Middle frontal gyrus (tissue), 1 donor: ENCODE measurements around the gene BABAM1.
"Not testable (repeated sequence)": the region's sequence is repeated elsewhere in the genome, so short reads cannot be mapped to it uniquely, and the experiment has no call there.

Experiments used
- DNase-seq: peaks from one replicate; pipeline ENCODE4 v3.0.0-alpha.2; 2015; ENCODE audit warnings: low spot score; ENCODE audit errors: extremely low spot score

The BABAM1 gene

DNA sequence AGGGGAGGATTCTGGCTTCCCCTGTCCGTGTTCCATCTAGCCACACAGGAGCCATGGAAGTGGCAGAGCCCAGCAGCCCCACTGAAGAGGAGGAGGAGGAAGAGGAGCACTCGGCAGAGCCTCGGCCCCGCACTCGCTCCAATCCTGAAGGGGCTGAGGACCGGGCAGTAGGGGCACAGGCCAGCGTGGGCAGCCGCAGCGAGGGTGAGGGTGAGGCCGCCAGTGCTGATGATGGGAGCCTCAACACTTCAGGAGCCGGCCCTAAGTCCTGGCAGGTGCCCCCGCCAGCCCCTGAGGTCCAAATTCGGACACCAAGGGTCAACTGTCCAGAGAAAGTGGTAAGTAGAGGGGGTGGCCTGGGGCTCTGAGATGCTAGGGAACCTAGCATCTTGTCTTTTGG is 1.5 kb downstream of the BABAM1 start:
- no peak for DNase-seq

DNA sequence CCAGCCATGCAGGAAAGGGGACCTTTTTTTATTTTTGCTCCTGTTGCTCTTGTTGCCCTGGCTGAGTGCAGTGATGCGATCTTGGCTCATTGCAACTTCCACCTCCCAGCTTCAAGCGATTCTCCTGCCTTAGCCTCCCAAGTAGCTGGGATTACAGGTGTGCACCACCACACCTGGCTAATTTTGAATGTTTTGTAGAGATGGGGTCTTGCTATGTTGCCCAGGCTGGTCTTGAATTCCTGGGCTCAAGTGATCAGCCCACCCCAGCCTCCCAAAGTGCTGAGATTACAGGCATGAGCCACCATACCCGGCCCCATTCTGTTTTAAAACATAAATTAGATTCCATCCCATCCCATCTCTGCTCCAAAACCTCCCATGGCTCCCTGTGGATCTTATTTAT is 7.6 kb downstream of the BABAM1 start:
- not testable (repeated sequence) for DNase-seq

DNA sequence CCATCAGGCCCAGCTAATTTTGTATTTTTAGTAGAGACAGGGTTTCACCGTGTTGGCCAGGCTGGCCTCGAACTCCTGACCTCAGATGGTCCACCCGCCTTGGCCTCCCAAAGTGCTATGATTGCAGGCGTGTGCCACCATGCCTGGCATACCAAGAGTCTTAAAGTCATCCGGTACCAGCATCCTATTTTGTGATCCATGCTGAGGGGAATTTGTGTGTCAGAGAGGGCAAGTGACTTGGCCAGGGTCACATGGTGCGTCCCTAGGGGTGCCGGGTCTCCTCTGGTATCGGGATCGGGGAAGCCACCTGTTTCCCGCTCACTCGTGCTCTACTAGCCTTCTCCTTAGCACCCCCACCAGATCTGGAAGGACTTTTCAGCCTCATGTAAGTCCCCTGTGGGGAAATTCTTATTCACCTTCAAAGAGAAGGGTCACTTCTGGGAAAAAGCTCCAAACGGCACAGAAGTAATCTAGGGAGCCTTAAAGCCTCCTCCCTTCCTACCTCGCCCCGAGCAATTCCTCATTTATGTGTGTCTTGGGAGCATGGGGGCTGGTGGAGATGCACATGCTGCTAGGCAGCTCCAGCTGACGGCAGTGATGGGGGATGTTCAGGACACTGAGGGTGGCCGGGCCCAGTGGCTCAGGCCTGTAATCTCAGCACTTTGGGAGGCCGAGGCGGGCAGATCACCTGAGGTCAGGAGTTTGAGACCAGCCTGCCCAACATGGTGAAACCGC is 8.4 kb downstream of the BABAM1 start:
- DNase-seq = no peak

DNA sequence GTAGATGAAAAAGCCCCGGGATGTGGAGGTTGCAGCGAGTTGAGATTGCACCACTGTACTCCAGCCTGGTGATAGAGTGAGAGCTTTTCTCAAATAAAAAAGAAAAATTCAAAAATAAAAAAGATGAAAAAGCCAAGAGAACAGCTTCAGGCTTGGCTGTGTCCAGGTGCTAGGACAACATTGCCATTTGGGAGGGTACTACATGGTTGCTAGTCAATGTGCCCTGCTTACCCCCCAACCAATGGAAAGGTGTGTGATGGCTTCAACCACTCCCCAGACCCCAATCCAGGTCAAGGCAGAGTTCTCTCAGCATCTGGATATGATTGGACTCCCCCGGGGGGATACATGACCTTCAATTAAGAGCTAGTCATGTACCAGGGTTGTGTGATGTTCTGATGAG is 12.2 kb downstream of the BABAM1 start:
- no peak for DNase-seq

DNA sequence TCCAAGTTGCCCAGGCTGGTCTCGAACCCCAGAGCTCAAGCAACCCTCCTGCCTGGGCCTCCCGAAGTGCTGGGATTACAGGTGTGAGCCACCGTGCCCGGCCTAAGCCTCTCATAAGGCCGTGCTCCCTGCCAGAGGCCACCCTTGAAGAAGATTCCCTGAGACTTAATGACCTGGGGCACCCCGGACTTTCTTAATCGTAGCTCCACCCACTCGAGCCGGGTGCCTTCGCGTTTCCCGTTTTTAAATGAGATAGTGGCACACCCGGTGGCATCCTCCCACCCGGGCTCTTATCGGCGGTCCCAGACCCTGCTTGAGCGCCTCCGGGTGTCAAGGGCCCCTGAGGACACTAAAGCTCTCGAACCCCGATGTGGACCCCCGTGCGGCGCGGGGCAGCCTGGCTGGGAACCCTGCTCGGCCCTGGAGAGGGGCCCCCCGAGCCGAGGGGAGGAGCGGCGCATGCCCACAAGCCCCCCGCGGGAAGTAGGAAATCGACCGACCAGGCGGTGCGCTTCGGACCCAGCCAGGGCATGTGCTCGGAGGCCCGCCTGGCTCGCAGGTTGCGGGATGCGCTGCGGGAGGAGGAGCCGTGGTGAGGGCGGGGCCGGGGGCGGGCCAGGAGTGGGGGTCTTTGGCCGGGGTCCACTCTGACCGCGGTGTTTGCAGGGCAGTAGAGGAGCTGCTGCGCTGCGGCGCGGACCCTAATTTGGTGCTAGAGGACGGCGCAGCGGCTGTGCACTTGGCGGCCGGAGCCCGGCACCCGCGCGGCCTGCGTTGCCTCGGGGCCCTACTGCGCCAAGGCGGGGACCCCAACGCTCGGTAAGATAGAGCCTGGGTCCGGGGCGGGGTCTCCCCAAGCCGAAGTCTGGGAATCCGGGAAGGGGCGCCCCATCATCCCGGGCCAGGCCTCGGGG is 14.4 kb downstream of the BABAM1 start, which contains the start of gene ANKLE1:
Gene ANKLE1, plus strand, starts transcription at position 511 of the 914 bp plus-strand sequence. Its CDS starts 20 bp downstream, at position 531.
- no peak for DNase-seq

DNA sequence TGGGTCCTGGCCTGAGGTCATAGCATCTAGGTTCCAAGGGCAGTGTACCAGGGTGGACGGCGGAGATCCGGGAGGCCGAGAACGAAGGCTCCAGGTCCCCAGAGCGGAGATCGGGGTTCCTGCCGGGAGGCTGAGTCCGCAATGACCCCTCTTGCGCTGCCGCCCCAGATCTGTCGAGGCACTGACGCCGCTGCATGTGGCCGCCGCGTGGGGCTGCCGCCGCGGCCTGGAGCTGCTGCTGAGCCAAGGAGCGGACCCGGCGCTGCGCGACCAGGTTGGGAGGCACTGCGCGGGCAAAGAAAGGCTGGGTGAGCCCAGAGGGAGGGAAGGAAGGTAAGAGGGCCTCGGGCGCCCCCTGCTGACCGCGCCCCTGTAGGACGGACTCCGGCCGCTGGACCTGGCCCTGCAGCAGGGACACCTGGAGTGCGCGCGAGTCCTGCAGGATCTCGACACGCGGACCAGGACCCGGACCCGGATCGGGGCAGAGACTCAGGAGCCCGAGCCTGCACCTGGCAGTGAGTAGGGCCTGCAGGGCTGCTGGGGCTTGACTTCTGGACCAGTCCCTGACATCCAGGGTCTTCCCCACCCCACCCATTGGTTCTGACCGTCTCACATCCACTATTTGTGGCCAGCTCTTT is 15.4 kb downstream of the BABAM1 start:
- DNase-seq = peak; percentile 12

DNA sequence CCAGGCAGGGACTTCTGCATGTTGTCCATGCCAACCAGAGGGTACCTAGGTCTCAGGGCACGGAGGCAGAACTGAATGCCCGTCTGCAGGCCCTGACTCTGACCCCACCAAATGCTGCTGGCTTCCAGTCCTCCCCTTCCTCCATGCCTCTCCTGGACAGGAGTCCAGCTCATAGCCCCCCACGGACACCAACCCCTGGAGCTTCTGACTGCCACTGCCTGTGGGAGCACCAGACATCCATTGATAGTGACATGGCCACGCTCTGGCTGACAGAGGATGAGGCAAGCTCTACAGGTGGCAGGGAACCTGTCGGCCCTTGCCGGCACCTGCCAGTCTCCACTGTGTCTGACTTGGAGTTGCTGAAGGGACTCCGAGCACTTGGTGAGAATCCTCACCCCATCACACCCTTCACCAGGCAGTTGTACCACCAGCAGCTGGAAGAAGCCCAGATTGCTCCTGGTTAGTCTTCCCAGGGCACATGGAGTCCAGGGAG is 16.3 kb downstream of the BABAM1 start:
- no peak for DNase-seq

DNA sequence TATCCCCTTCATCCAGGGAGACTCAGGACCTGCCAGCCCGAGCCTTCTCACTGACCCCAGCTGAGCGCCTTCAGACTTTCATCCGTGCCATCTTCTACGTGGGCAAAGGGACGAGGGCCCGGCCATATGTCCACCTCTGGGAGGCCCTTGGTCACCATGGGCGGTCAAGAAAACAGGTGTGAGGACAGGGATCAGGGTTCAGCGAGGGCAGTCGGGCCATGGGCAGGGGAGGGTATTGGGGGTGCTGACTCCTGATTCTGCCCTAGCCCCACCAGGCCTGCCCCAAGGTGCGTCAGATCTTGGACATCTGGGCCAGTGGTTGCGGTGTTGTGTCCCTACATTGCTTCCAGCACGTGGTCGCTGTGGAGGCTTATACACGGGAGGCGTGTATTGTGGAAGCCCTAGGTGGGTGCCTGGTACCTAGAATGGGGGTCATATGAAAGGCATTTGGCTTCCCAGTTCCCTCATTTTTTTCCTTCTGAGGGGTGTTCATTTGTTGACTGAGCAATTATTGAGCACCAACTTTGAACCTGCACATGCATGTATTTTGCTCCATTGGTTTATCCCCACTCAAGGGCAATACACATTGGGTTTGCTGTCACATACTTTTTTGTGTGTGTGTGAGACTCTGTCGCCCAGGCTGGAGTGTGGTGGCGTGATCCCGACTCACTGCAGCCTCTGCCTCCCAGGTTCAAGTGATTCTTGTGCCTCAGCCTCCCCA is 18.3 kb downstream of the BABAM1 start:
- DNase-seq = no peak

DNA sequence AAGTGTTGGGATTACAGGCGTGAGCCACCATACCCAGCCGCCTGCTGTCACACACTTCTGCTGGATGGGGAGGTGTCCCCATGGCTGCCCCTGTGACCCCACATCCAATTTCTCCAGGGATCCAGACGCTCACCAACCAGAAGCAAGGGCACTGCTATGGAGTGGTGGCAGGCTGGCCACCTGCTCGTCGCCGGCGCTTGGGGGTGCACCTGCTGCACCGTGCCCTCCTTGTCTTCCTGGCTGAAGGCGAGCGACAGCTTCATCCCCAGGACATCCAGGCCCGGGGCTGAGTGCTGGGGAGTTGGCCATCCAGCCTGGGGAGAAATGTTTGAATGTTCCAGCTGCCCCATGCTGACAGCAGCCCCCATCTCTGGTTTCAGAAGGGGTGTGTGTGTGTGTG is 19.0 kb downstream of the BABAM1 start:
- no peak for DNase-seq

DNA sequence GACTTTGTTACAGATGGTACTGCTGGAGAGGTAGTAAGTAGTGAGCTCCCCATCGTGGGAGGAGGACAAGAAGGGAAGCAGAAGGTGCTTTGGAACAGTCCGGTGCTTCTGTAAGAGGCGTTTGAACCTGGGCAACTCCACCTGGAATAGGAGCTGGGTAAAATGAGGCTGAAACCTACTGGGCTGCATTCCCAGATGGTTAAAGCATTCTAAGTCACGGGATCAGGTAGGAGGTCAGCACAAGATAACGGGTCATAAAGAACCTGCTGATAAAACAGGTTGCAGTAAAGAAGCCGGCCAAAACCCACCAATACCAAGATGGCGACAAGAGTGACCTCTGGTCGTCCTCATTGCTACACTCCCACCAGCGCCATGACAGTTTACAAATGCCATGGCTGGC is 19.5 kb downstream of the BABAM1 start:
- DNase-seq = no peak

DNA sequence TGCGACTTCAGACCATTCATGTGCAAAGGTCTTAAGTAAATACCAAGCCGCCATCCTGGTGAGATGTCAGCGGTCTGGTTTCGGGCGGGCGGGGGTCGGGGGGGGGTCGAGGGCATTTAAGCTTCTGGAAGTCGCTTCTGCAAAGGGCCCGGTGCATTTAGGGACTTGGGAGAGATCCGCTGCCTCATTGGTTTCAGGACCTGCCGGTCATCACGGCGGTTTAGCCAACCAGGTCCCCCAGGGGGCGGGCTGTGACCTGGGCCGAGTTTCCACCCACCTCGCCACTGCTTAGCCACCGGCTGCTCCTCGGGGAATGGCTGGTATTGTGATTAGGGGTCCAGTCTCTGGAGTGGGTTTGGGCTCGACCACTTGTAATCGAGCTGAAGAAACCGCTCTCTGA is 22.2 kb downstream of the BABAM1 start:
- no peak for DNase-seq

DNA sequence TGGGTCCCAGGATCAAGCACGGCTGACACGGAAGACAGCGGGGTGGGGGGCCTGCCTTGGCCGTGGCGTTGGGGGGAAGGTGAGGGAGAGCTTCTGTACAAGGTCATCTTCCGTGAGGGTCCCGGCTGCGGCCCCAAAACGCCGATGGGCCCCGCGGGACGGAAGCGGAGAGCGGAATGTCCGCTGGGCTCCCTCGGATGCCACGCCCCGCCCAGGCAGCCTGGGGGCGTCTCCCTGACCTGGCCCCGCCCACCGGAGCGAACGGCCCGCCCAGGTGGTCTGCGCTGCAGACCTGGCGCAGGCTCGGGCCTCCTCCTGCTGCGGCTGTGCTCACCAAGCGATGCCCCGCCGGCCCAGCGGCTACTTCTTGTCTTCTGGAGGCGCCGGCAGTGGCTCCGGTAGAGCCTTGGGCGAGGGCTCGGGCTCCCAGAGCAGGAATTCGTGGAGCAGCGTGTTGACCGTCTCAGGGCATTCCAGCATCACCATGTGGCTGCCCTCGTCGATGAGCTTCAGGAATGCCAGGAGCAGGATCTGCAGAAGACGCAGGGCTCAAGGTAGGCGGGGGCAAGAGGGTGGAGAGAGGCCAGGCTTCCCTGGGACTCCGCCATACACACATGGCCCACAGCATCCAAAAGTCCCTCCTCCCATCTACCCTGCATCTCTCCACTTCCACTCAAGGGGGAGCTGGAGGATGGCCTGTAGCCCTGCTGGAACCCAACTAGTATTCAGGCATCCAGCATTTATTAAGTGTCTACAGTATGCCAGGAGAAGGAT is 25.2 kb downstream of the BABAM1 start:
- peak; percentile 23 for DNase-seq

DNA sequence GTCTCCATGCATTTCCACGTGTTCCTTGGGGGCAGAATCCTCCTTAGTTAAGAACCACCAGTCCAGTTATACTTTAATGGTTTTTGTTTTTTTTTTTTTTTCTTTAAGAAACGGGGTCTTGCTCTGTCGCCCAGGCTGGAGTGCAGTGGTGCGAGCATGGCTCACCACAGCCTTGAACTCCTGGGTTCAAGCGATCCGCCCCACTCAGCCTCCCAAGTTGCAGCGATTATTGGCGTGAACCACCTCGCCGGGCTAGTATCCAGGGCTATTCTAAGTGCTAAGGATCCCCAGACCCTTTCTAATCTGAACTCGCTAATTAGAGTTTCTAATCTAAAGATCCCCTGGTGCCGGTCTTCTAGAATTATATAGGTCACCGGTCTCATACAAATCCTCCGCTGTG is 26.4 kb downstream of the BABAM1 start:
- no peak for DNase-seq

DNA sequence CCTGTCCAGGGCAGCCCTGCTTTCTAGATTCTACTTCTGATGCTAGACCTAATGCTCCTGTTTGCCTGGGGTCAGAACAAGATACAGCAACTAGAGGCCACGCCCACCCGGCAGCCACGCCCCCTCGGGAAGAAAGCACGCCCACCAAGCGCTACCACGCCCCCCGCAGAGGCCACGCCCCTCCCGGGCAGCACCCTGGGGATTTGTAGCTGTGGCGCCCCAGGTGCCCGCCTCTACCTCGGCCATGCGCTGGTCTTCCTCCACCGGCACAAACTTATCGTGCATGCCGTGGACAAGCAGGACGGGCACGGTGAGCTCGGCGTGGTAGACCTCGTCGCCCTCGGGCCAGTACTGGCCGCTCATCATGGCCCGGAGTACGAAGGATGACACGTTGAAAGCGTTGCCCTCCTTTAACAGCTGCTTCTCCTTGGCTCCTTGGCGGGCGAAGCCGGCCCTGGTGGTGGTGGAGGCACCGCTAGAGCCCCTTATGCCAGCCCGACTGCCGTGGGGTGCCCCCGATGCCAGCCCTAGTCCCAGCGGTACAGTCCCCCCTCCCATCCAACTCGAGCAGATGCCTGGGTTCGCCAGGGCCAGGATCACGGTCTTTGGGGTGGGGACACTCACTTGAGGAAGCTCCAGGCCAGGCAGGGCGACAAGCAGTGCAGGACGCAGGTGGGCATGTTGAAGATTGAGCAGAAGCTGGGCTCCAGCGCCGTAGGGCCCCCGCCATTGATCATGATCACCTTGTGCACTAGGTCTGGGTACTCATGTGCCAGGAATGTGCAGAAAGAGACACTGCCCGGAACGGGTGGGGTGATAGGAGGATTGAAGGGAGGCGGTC is 27.0 kb downstream of the BABAM1 start:
- no peak for DNase-seq

DNA sequence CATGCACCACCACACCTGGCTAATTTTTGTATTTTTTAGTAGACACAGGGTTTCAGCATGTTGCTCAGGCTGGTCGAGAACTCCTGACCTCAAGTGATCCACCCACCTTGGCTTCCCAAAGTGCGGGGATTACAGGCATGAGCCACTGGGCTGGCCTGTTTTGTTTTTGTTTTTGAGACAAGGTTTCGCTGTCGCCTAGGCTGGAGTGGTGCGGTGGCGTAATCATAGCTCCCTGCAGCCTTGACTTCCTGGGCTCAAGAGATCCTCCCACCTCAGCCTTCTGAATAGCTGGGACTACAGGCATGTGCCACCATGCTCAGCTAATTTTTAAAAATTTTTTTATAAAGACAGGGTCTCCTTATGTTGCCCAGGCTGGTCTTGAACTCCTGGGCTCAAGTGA is 28.3 kb downstream of the BABAM1 start:
- not testable (repeated sequence) for DNase-seq

DNA sequence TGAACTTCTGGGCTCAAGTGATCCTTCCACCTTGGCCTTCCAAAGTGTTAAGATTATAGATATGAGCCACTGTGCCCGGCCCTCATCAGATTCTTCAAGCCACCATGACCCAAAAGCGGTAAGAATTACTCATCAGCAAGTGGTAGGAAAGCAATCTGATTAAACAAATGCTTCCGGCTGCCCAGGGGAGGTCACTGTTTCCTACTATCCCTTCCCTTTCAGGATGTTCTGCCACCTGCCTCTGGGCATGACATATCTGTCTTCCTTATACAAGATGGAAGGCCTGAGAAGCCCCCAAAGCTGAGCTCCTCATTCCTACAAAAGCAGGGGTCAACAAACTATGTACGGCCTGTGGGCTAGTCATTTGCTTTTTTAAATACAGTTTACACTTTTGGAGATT is 29.0 kb downstream of the BABAM1 start:
- DNase-seq = no peak

DNA sequence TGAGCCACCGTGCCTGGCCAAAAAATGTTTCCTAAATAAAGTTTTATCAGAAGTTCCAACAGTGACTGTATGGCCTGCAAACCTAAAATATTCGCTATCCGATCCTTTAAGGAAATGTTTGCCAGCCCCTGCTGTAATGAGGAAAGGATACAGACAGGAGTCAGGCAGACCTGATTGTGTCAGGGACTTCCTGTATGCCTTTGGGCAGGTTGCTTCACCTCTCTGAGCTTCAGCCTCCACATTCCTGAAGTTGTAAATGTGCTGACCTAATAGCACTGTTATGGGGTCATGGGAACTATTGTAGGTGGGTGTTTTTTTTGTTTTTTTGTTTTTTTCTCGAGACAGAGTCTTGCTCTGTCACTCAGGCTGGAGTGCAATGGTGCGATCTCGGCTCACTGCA is 29.7 kb downstream of the BABAM1 start:
- DNase-seq = no peak

DNA sequence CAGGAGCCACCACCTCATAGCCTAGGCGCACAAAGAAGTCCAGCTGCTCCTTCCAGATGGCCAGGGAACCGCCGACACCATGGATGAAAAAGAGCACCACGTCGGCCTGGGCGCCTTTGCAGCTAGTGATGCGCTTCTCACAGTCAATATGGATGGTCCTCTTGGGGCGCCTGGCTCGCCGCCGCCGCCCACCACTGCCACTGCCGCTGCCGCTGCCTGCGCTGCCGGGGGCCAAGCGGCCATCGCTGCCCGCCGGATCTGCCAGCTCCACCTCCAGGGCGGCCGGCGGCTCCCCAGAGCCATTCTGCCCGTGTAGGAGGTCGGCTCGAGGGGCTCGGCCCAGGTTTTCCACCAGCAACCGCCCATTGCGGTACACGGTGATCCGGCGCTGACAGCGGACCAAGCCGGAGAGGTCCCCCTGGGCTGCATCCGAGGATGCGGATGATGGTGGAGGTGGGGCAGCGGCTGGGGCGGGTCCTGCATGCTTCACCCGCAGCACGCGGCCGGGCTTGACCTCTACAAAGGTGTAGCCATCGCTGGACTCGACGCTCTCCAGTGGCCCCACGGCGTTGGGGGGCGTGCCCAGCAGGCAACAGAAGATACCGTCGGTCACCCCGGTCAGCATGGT is 33.9 kb downstream of the BABAM1 start:
- no peak for DNase-seq
